22Rv1 (cell line): Measurements from ENCODE around the gene ATOH8.
A peak's percentile ranks its signal among the peaks of the same experiment; 100 is the strongest.
"Not testable (repeated sequence)": the region's sequence is repeated elsewhere in the genome, so short reads cannot be mapped to it uniquely, and the experiment has no call there.

ENCODE experiments used
- H3K27ac ChIP-seq: fragments of 450-650 bp; 2 replicates; pipeline ENCODE4 v1.5.1; 2017
- CTCF ChIP-seq: fragments of 450-650 bp; IDR thresholded peaks from 2 replicates; pipeline ENCODE4 v1.5.1; 2017; ENCODE audit warnings: mild to moderate bottlenecking
- ZFX ChIP-seq: fragments of 450-650 bp; IDR thresholded peaks from 2 replicates; pipeline ENCODE4 v1.6.1; 2017; ENCODE audit warnings: antibody characterized with exemption, borderline replicate concordance

ATOH8 gene

GRCh38 chr2:85708641-85709040 is 45.1 kb upstream of the ATOH8 start:
- TF ChIP-seq ZFX = no peak
- no peak for TF ChIP-seq CTCF
- H3K27ac ChIP-seq = peak overlapping the region; percentile 57

DNA sequence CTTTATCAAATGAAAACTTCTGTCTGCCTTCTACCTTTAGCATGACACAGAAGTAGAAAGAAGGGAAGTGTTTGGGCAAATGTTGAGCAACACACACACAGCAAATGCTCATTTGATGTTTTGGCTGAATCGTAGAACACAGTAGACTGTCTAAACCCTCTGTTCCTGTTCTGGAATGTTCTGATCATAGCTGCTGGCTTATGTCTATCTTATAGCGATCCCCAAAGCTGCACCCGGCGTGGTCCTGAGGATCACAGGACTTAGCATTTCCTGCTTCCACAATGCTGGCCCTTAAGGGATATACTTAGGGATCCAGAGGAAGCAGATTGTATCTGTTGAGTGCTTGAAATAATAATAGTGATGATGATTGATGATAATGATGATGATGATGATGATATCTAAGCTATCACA is 44.4 kb upstream of the ATOH8 start:
- peak overlapping the region; percentile 57 for H3K27ac ChIP-seq
- no peak for TF ChIP-seq ZFX
- no peak for TF ChIP-seq CTCF

DNA sequence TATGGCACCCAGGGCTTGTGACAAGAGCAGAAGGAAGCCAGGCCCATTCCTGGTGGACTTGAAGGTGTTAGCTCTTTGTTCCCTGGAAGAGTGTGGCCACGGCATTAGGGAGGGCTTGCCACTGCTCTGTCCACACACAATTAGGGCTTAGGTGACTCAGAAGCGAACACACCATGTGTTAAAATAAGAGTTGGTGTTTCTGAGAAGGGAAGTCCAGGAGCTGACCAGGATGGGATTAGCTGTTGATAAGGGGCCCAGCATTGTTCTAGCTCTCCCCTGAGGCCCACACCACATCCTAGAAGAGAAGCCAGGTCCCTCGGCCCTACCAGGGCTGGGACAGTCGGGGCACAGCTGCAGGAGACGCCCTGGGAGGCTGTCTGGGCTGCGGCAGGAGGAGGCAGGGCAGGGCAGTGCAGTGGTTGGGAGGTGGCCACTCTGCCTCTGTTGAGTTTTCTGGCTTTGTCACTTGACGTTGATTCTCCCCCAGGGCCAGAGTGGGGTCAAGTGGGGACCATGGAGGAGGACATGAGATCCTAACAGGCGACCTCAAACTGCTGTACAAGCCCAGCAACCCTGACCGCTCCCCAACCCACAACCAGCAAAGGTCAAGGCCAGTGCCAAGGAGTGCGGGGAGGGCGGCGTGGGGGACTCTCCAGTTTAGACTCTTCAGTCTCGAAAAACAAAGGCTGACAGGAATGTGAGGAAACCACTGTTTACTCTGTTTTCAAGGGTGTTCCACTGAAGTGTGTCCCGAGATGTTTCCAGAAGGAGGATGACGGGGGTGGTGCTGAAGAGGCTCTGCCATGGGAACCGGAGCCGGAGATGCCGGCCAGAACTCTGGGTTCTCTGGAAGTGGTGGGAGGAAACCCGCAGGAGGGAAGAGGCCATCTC is 42.9 kb upstream of the ATOH8 start:
- no peak overlapping the region for H3K27ac ChIP-seq

DNA sequence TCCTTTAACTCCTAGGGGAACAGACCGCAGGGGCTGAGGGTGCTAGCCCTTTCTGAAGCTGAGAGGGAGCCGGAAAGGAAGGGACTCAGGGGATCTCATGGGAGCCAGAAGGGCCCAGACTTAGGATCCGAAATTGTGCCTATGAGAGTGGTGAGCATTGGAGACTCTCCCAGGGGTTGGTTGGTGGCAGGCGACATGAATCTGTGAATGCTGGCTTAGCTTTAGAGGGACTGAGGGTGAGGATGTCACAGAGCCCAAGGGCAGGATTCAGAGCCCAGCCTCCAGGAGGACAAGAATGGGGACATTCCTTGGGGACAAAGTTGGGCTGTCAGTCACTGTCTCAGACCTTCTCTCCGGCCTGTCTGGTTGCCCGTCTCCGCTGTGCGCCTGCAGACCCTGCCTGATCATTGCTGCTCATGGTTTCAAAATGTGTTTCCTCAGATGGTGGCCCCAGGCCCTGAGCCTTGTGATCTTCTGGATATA is 42.2 kb upstream of the ATOH8 start:
- no peak overlapping the region for H3K27ac ChIP-seq
- no peak for TF ChIP-seq CTCF

More for the DNA sequence above, 42.9 kb upstream of the ATOH8 start:
- TF ChIP-seq ZFX = no peak
- TF ChIP-seq CTCF = no peak

- no peak overlapping the region for H3K27ac ChIP-seq
- no peak for TF ChIP-seq ZFX
- no peak for TF ChIP-seq CTCF
Observed at GRCh38 chr2:85712336-85712735, 41.5 kb upstream of the ATOH8 start.

GRCh38 chr2:85712849-85713612 is 40.8 kb upstream of the ATOH8 start:
- H3K27ac ChIP-seq = no peak overlapping the region
- no peak for TF ChIP-seq ZFX

DNA sequence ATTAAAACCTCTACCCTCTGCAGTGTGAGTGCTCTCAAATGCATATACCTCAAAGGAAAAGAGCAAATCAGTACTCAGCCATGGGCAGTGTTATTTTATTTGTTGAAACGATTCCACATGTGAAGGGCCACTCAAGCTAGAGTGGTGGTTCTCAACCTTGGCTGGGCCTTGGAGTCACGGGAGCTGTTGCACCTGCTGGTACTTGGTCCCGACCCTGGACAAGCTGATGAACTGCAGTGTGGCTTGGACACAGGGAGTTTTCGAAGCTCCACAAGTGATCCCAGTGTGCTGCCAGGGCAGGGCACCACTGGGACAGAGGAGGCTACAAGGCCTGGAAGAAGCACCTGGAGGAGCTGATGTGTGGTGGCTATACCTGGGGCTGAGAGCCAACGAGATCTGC is 40.0 kb upstream of the ATOH8 start:
- TF ChIP-seq ZFX = no peak
- TF ChIP-seq CTCF = no peak

GRCh38 chr2:85714421-85714820 is 39.4 kb upstream of the ATOH8 start:
- H3K27ac ChIP-seq = not testable (repeated sequence)

More for the DNA sequence above, 40.0 kb upstream of the ATOH8 start:
- no peak overlapping the region for H3K27ac ChIP-seq
